ENCODE results near the gene VSIG10. TPM values are rescaled to one million over a fixed set of nuclear protein-coding genes. Genes with fewer than 3 reads are reported as not detected.
"Not testable (repeated sequence)": the region's sequence is repeated elsewhere in the genome, so short reads cannot be mapped to it uniquely, and the experiment has no call there.

Gene VSIG10
- polyA plus RNA-seq, 4 donors, result 20.1 to 25.1 (median 22.1) TPM

- no peak for DNase-seq (ENCODE audit: low read depth in 4 of 4, low spot score in 3 of 4)
Observed at GRCh38 chr12:118035190-118036041, 68.4 kb downstream of the VSIG10 start.

- DNase-seq (ENCODE audit: low read depth in 4 of 4, low spot score in 3 of 4), result no peak
Observed at GRCh38 chr12:118034429-118035189, 69.2 kb downstream of the VSIG10 start.

DNA sequence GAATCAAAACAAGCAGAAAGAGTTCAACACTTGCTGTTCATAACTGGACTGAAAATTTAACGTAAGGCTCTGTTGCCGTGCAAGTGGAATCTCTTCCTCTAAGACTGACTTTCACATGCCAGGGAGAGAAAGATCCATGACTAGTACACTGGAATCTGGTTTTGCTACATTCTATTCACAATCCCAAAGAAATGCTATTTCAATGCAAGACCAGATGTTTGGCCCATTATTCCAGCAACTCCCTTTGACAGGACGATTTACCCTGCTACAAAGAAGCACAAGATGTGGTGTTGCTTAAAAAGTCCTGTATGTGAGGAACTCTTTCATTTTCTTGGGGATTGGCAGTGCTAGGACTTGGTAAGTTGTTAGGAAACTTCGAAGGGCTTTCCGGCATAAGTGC is 69.9 kb downstream of the VSIG10 start:
- DNase-seq (ENCODE audit: low read depth in 4 of 4, low spot score in 3 of 4), result no peak

- no peak for DNase-seq (ENCODE audit: low read depth in 4 of 4, low spot score in 3 of 4)
Observed at GRCh38 chr12:118033323-118033722, 70.5 kb downstream of the VSIG10 start.

- DNase-seq (ENCODE audit: low read depth in 4 of 4, low spot score in 3 of 4), result no peak
Observed at GRCh38 chr12:118032188-118032587, 71.6 kb downstream of the VSIG10 start.

- DNase-seq (ENCODE audit: low read depth in 4 of 4, low spot score in 3 of 4), result no peak
Observed at GRCh38 chr12:118029166-118029565, 74.6 kb downstream of the VSIG10 start.

GRCh38 chr12:118025168-118025567 is 78.6 kb downstream of the VSIG10 start:
- no peak for DNase-seq (ENCODE audit: low read depth in 4 of 4, low spot score in 3 of 4)

DNA sequence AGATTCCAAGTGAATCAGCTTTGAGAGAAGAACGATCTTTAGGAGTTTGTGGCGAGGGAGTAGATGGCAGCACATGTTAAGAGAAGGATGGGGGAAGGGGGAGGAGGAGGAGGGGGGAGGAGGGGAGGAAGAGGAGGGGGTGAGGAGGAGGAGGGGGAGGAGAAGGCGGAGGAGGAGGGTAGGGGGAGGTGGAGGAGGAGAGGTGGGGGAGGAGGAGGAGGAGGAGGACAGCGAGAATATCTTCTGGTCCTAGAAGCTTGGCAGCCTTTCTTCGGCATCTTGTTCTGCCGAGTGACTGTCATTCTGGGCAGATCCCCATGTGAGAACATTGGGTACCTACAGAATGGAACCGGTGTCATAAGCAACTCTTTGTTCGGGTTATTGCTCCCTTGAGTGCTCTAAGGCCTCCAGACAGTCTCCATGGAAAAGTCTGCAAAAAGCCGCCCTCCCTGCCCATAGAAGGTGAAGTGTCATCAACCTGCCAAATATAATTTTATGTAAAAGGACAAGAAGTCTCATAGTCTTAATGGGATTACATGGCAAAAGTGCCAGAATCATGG is 80.4 kb downstream of the VSIG10 start:
- no peak for DNase-seq (ENCODE audit: low read depth in 4 of 4, low spot score in 3 of 4)

GRCh38 chr12:118022728-118023109 is 81.1 kb downstream of the VSIG10 start:
- no peak for DNase-seq (ENCODE audit: low read depth in 4 of 4, low spot score in 3 of 4)

DNA sequence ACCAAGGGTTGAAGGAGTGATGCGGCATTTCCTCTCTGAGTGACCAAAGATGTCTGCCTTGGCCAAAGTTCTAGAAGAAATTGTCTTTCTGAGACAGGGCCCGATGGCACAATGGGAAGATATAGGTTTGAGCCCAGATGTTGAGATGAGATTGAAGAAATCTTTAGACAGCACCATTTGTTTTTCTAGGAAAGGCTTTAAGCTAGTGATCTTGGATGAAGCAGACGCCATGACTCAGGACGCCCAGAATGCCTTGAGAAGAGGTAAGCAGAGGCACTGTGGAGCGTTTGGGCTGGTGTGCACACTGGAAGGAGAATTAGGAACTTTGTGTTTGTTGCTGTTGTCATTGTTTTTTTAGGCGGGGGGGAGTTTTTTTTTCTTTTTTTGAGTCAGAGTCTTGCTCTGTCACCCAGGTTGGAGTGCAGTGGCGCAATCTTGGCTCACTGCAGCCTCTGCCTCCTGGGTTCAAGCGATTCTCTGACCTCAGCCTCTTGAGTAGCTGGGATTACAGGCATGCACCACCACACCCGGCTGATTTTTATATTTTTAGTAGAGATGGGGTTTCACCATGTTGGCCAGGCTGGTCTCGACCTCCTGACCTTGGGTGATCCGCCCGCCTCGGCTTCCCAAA is 81.6 kb downstream of the VSIG10 start:
- DNase-seq (ENCODE audit: low read depth in 4 of 4, low spot score in 3 of 4), result not testable (repeated sequence)

DNA sequence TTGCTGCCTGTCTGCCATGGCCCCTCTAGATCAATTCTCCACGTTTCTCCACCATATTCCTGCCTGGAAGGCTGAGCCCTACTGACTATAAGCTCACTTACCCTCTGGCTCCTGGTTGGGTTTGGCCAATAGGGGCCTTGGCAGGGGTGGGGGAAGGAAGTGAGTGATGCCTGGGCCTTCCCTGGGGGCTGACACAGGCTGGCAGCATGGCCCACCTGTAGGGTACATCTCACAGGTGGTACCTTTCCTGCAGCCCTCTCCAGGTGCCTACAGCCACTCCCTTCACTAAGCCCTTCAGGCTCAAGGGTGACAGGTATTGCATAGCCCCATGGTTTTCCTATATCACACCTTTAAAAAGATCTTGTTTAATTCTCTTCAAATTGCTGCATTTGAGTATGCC is 83.8 kb downstream of the VSIG10 start:
- DNase-seq (ENCODE audit: low read depth in 4 of 4, low spot score in 3 of 4), result no peak

GRCh38 chr12:118017926-118018325 is 85.9 kb downstream of the VSIG10 start:
- no peak for DNase-seq (ENCODE audit: low read depth in 4 of 4, low spot score in 3 of 4)

DNA sequence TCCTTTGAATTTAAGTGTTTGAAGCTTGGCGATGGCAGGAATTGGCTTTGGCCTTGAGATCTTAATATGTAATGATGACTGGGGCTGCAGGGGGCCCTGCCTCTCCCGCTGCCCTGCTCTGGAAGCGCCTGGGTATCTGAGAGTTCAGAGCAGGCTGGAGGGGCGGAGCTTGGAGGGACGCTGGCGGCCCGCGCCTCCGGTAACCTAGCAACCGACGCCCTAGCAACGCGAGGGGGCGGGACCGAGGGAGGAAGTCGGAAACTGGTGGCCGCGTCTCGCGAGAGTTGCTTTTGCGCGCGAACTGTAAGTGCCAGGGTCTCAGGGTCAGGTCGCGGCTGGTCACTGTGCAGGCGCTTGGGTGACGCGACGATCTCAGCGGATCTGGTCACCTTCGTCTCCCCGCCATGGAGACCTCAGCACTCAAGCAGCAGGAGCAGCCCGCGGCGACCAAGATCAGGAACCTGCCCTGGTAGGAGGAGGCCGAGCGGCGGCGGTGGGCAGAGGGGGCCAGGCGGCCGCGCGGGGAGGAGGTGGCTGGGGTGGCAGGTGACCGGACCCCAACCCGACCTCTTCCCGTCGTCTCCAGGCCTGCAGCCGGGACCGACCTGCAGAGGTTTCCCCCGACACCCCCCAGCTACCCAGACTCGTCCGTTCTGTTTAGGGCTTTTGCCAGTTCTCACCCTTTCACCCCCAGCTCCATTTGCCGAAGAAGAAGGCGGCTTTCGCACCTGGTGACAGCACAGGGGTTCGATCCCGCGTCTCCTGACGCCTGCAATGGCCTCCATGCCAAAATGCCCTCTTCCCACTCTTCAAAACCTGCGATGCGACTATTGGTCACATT is 87.2 kb downstream of the VSIG10 start, which contains the start of gene RFC5:
RFC5 (plus strand) TSS at position 280 of the 841 bp plus-strand sequence; CDS start at position 405, 125 bp downstream.
- DNase-seq (ENCODE audit: low read depth in 4 of 4, low spot score in 3 of 4), result peak; percentile 95 to 97 (median 96)

DNA sequence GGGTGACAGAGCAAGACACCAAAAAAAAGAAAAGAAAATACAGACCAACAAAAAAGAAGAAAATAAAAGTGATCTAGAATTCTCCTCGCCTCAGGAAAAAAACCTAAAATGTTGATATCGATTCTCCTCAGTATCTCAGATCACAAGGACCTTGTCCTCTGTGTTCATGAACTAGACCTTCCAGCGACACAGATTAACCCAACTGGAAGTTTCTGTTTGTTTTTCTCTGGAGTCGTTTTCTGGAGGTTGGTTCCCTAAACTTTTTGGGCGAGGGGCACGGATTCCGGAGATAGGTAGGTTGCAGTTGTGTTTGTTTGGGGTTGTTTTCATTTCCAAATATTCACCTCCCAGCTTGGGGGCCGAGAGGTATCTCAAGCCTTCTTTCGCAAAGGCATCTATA is 87.9 kb downstream of the VSIG10 start:
- no peak for DNase-seq (ENCODE audit: low read depth in 4 of 4, low spot score in 3 of 4)

DNA sequence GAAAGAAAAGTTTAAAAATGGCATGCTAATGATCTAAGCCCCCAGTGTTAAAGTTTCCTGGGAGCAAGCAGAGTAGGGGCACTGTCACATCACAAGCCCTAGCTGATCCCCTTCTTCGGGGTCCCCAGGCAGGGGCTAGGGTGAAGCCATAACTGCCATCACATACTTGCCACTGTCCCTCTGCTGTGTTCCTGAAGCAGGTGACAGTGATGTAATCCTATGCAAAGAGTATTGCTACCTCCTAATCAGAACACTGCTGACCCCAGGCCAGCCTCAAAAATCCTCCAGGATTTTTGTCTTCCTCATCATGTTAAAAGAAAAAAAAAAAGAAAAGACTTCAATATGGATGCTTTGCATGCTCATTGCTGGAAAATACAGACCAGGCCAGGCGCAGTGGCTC is 88.5 kb downstream of the VSIG10 start:
- DNase-seq (ENCODE audit: low read depth in 4 of 4, low spot score in 3 of 4), result no peak

Other genes with a start within 250 kb of the VSIG10 start
- gene KSR2, start 135.0 kb downstream of the VSIG10 start, polyA plus RNA-seq (ENCODE audit: insufficient read length in 4 of 4), result 1 to 10 TPM in 1 of 4 donors, under 1 TPM in 3; 0.75 to 1.0 (median 0.93) TPM
- 10 to 100 TPM; 32.2 to 40.4 (median 36.1) TPM for gene RFC5, start 87.3 kb downstream of the VSIG10 start, polyA plus RNA-seq (ENCODE audit: insufficient read length in 4 of 4)
- gene WSB2, start 42.8 kb downstream of the VSIG10 start, polyA plus RNA-seq (ENCODE audit: insufficient read length in 4 of 4), result 10 to 100 TPM; 49.1 to 56.2 (median 53.9) TPM
- gene PEBP1, start 32.1 kb upstream of the VSIG10 start, polyA plus RNA-seq (ENCODE audit: insufficient read length in 4 of 4), result 100 to 1,000 TPM; 322 to 352 (median 342) TPM